ENCODE results near the gene KRTAP10-10.
"Not testable (repeated sequence)": the region's sequence is repeated elsewhere in the genome, so short reads cannot be mapped to it uniquely, and the experiment has no call there.

KRTAP10-10 gene

DNA sequence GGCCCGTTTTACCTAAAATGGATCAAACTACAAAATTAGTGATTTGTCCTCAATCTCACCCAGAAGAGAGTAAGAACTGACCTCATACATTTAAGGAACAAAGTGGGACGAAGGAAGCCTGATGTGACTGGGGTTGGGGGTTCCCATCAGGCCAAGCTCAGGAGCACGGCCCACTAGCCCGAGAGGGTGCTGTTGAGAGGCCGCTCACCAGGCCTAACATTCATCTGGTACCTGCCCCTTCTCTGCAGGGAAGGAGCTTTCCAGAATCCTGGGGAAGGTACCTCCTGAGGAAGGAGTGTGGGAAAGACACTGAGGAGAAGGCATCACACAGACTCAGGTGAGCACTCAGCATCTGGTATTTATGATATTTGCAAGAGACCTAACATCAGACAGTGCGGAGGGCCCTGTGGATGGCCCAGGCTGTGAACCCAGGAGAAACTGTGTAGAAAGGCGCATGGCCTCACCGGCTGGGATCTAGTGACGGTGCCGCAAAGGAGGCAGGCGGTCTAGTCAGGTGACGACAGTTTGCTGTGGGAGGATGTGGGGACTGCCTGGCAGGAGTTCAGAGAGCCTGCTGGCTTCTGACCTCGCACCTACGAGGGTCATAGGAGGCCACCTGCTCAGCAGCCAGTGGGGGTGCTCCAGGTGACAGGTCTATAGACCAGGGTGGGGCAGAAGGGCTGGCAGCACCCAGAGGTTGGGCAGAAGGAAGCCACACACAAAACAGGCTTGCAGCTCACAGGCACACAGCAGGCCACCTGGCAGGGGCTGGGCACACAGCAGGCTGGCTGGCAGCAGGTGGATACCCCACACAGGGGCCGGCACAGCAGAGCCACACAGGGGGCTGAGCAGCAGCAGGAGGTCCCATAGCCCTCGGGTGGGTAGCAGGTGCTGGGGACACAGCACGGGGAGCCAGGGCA, 16.8 kb downstream of the KRTAP10-10 start:
- no peak for DNase-seq

DNA sequence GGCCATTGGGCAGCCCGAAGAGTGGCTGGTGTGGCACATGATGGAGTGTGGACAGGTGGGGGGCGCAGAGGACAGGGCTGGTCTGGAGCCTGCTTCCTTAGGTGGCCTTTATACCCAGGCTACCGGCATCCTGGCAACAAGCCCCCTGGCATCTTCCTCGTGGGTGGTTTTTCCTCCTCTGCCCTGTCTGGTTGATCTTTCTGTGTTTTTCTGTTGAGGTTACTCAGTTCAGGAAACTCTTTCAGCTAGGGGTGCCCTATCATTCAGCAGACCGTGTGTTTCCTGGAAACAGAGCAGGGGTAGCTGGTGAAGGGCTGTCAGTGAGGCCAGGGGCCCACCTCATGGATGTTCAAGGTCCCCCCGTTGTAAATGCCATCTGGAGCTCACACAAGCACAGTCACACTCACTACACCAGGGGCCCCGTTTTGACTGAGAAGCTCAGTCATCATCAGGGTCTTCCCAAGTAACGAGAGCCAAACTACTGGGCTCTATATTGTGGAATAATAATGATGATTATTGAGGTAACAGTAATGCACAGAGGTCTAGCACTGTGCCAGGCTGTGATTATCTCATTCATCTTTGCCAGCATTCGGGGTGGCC, 17.5 kb downstream of the KRTAP10-10 start, which contains the start of gene KRTAP12-4:
TSS of gene KRTAP12-4 (minus strand) at position 84 of the 600 bp plus-strand sequence. CDS start at position 39, 45 bp downstream.
- DNase-seq: no peak

DNA sequence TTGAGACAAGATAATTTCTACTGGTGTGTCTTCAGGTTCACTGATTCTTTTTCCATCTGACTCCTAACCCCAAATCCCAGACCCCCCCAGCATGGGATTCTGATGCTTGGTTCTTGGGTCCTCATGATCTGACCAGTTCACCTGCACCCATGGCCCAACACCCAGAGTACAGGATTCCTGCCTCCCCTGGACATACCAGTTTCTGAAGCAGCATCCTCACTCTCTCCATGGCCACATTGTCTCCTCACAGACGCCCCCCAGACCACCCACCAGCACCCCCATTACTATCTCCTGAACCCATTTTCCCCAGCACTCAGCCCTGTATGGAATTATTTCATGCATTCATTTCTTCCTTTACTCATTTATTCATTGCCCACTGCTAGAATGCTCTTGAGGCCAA, 19.7 kb downstream of the KRTAP10-10 start:
- no peak for DNase-seq

DNA sequence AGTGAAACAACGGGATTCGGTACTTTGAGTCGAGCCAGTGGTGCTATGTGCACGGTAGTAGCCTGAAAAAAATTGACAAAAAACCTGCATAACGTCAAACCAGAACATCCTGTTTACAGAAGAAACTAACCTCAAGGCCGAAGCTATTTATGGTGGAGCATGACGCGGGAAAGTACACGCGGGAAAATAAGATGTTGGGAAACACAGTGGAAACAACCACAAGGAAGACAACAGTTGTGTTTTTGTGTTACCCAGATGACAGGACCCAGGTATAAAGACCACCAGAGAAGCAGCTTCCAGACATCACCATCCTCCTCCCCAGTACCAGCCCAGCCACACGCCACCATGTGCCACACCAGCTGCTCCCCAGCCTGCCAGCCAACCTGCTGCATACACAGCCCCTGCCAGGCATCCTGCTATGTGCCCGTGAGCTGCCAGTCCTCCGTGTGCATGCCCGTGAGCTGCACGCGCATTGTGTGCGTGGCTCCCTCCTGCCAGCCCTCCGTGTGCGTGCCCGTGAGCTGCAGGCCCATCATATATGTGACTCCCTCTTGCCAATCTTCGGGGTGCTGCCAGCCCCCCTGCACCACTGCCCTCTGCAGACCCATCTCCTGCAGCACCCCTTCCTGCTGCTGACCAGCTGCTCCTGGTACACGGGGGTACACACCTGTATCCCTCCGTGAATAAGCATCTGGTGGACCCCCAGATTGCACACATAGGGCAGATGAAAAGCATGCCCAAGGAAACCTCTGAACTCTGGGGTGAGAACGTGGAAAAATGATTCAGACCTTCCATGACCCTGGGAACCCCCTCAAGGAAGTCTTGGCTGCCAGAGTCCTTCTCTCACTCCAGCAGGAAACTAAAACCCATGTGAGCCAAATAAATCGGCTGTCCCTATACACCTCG, 20.7 kb downstream of the KRTAP10-10 start, which contains the start of gene KRTAP12-3:
TSS of gene KRTAP12-3 (plus strand) at position 298 of the 906 bp plus-strand sequence. CDS start at position 346, 48 bp downstream.
- DNase-seq: no peak

DNA sequence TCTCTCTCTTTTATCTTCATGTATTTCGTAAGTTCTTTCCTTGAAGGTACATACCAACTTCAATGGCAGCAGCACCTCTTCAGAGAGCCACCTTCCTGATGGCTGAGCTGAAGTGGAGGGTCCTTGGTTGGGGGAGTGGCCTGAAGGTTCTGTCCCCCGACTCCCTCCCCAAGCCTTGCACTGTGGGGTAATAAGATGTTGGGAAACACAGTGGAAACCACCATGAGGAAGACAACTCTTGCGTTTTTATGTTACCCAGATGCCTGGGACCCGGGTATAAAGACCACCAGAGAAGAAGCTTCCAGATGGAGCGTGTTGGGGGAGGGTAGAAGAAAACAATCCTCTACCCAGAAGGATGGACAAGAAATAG, 21.4 kb downstream of the KRTAP10-10 start:
- DNase-seq: no peak

DNA sequence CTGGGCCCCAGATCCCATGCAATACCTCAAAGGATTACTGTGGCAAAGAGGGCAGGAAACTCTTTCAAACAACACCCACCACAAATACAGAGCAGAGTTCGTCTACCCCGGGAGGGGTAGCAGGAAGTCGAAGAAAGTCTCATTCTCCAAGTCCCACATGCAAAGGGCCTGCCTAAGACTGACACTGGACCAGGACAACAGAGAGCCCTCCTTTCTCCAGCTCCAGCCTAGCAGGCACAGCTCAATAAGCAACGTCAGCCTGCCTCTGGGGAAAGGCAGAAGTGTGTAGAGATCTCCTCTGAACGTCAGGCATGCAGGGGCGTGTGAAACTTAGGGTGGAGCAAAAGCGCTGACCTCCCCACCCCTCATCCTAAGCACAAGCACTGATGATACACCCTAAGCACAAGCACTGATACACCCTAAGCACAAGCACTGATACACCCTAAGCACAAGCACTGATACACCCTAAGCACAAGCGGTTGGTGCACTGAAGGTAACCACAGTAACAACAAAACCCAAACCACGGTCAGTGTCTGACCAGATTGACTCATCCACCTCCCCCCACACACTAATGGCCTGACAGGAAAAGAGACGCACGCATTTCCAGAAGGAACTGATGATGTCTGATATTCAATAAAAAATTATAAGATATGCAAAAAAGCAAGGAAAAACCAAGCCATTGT, 21.9 kb downstream of the KRTAP10-10 start:
- no peak for DNase-seq

DNA sequence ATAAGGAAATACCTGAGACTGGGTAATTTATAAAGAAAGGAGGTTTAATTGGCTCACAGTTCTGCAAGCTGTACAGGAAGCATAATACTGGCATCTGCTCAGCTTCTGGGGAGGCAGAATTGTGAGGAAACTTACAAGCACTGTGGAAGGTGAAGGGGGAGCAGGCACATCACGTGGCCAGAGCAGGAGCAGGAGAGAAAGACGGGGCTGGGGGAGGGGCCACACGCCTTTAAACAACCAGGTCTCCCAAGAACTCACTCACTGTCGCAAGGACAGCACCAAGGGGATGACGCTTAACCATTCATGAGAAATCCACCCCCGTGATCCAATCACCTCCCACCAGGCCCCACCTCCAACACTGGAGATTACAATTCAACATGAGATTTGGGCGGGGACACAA, 24.4 kb downstream of the KRTAP10-10 start:
- DNase-seq: not testable (repeated sequence)

DNA sequence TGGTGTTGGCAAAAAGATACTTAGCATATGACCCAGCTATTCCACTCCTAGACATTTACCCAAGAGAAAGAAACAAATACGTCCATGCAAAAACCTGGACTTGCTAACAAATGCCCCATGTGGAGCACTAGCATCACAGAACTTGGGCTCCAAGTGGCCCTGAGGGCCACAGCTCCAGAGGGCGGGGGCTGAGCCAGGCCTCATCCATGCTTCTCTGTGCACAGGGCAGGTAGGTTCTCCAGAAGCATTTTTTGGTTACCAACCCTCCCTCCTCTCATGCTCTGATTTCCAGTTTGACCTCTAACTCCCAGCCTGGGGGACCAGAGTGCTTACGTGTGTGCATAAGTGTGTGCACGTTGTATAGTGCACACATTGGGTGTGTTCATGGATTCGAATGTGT, 27.5 kb downstream of the KRTAP10-10 start:
- no peak for DNase-seq

DNA sequence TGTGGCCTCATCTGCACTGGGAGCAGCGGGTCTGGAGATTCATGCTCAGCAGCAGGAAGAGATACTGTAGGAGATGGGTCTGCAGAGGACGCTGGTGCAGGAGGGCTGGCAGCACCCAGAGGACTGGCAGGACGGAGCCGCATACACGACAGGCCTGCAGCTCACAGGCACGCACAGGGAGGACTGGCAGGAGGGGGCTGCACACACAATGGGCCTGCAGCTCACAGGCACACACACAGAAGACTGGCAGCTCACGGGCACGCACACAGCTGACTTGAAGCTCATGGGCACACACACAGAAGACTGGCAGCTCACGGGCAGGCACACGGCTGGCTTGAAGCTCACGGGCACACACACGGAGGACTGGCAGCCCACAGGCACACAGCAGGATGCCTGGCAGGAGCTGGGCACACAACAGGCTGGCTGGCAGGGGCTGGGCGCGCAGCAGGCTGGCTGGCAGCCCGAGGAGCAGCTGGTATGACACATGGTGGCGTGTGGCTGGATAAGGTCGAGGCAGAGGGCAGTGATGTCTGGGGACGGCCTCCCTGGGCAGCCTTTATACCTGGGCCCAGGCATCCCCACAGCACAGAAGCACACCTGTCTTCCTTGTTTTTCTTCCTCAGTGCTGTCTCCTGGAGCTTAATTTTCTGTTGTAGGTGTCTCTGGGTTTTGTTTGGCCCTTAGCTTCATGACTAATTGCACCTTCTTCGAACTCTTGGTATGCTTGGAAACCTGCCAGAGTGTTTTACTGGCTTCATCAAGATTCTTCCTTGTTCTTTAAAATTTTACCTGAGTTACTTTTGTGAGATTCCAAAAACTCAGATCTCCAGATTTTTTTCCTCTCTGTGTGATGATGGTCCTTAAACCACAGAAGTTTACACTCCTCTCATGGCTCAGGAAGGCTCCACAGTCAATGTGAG, 29.5 kb downstream of the KRTAP10-10 start, which contains the start of gene KRTAP12-2:
TSS of gene KRTAP12-2 (minus strand) at position 527 of the 920 bp plus-strand sequence. CDS start at position 486, 41 bp downstream.
- no peak for DNase-seq

DNA sequence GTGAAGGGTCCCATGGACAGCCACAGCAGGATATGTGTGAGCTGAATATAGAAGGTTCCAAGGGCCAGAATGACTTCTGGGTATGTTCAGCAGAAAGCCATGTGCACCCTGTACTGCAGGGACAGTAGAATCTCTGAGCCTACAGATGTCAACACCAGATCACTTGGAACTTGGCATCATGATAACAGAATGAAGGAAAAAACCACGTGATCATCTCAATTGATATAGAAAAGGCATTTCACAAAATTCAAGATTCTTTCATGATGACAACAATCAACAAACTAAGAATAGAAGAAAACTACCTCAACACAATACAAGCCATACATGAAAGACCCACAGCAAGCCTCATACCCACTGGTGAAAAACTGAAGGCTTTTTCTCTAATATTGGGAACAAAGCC, 30.5 kb downstream of the KRTAP10-10 start:
- DNase-seq: no peak

DNA sequence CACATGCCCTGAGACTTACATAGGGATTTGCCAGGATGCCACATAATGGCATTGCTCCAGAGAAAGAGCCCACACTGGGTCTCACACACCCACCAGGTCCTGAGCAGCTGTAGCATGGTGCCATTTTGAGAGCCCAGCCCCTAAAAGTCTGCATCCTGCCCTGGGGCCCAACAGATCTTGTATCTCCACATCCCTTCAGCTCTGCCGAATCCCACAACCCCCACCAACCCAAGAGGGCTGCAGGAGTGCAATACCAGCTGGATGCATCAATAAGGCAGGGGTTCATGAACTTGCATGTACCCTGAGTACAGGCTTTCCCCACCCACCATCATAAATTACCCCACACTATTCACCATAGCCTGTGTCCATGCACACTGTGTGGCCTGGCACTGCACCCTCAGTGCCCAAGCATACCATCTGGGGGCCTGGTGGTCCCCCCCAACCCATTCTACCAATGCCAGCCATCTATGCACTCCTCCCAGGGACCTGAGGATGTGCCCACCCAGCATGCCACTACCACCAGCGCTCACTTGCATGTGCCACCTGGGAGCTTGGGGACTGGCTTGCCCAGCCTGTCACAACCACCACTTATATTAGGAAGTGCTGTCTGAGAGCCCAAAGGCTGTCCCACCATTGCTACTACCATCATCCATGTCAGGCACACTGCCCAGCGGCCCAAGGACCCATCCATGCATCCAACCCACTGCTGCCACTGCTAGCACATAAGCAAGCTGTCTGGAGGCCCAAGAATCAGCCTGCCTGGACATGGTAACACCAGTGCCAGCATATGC, 33.7 kb downstream of the KRTAP10-10 start:
- DNase-seq: no peak

DNA sequence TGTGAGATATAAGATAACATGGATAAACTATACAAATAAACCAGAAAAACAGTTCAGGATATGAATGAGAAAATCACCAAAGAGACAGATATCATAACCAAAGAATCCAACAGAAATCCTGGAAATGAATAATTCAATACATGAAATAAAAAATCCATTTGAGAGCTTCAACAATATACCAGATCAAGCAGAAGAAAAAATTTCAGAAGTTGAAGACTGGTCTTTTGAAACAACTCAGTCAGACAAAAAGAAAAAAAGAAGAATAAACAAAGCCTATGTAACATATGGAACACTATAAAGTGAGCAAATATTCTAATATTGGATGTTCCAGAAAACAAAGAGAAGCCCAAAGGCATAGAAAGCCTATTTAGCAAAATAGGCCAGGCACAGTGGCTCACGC, 34.8 kb downstream of the KRTAP10-10 start:
- no peak for DNase-seq

DNA sequence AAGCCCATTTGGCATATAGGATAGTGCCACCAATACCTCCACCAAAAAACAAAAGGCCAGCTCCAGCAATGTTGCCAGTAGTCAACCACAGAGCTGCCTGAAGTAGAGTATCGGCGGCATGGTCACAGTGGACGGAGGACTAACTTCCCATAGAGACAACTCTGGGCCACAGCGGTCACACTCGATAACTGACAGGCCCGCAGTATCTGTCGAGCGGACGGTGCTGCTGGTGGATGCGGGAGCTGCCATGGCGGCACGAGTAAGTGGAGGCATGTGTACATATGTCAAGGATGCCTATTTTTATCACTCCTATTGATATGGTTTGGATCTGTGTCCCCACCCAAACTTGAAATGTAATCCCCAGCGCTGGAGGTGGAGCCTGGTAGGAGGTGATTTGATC, 40.7 kb downstream of the KRTAP10-10 start:
- DNase-seq: no peak

DNA sequence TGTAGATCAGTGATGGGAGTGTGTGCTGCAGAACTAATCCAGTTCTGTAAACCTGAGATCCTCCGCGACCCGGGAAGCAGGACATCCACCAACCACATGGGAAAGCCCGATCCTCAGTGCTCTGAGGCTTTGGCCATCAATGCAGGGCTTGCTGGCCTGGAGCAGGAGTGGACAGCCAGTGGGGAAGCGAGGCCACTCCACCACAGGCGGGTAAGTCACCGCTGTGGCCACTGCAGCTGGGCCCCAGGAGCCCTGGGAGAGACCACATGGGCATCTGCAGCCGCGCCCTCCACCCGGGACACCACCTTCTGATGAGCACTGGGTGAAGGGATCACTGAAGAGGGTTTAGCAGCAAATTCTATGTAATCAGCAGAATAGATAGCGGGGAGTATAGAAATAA, 44.0 kb downstream of the KRTAP10-10 start:
- DNase-seq: no peak

DNA sequence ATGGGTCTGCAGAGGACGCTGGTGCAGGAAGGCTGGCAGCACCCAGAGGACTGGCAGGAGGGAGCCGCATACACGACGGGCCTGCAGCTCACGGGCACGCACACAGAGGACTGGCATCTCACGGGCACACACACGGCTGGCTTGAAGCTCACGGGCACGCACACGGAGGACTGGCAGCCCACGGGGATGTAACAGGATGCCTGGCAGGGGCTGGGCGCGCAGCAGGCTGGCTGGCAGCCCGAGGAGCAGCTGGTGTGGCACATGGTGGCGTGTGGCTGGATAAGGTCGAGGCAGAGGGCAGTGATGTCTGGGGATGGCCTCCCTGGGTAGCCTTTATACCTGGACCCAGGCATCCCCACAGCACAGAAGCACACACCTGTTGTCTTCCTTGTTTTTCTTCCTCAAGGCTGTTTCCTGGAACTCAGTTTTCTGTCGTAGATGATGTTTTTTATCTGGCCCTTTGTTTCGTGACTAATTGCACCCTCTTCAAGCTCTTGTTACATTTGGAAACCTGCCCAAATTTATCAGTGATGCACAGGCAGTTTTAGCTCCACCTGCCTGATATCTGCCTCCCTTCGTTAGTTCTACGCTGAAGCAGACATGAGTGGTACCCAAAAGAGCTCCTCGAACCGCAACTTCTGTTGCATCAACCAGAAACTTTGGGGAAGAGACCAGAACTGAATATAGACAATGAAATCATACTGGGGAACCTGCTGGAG, 44.9 kb downstream of the KRTAP10-10 start, which contains the start of gene KRTAP12-1:
TSS of gene KRTAP12-1 (minus strand) at position 303 of the 719 bp plus-strand sequence. CDS start at position 263, 40 bp downstream.
- DNase-seq: no peak

DNA sequence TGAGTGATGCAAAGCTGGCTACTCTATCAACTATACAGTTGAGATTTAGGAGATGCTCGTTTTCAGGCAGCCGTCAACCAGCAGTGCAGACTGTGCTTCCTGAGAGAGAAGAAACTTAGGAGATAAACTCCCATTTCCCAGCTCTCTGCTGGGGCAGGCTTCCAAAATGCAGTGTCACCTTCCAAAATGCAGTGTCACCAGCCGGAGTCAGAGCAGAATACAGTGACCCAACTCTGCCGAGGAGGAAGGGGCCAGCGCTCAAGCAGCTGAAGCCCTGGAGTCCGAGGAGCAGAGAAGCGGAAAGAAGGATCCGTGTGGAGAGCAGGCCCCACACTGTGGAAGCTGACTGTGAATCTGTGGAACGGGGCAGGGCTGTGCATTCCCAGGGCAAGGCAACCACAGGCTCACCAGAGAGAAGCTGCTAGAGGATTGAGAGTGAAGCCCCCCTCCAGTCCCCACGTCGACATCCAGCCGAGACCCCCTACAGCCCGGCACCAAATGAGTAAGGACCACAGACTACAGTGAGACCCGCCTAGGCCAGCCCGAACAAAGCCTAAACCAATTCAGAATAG, 45.5 kb downstream of the KRTAP10-10 start:
- DNase-seq: no peak

DNA sequence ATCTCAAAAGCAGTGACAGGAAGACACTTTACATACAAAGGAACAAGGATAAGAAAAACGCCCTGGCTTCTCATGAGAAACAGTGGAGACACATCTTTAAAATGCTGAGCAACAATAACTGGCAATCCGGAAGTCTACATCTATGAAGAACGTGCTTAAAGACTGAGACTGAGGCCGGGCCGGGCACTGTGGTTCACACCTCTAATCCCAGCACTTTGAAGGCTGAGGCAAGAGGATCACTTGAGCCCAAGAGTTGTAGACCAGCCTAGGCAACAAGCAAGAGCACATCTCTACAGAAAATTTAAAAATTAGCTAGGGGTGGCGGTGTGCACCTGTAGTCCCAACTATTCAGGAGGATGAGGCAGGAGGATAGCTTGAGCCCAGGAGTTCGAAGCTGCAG, 46.9 kb downstream of the KRTAP10-10 start:
- no peak for DNase-seq

DNA sequence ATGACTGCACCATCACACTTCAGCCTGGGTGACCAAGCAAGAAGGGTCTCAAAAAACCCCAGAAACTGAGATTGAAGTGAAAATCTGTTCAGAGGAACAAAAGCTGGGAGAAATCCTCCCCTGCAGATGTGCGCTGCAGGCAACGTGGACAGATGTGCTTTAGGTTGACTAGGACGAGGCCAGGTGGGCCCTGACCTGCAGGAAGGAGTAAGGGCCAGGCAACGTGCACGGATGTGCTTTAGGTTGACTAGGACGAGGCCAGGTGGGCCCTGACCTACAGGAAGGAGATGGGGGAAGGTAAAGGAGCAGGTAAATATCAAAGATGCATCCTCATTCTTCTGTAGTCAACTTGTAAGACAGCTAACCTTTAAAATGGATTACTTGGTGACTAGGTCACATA, 47.3 kb downstream of the KRTAP10-10 start:
- no peak for DNase-seq

DNA sequence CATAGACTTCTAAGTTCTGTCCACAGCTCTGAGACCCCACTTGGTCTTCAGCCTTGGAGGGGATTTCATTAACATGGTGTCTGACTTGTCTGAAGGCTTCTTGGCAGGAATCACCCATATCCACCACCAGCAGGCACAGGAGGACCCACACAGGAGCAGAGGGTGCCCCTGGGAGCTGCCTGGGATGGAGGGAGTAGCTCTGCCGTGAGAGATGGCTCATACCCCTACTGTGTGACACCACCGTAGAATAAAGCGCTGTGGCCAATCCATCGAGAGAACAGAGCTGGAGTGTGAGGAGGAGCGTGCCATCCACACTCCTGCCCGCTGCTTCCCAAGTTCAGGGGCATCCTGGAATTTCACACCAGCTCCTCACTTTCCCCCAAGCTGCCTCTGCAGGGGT, 47.9 kb downstream of the KRTAP10-10 start:
- not testable (repeated sequence) for DNase-seq

Data from fibroblast of upper back skin (primary cell).